Nephron progenitor cell (in vitro differentiated cells): Measurements from ENCODE around the gene C4orf54.

Source experiments
- DNase-seq: peaks from one replicate; pipeline ENCODE4 v3.0.0; 2021
- H3K27ac Mint-ChIP-seq: 2 replicates; pipeline ENCODE4 v1.8.0; 2021; ENCODE audit warnings: mild to moderate bottlenecking, moderate library complexity, mixed read lengths
- H3K27me3 Mint-ChIP-seq: 2 replicates; pipeline ENCODE4 v1.8.0; 2021; ENCODE audit warnings: mild to moderate bottlenecking, low read depth, mixed read lengths; ENCODE audit not compliant: poor library complexity
- H3K36me3 Mint-ChIP-seq: 2 replicates; pipeline ENCODE4 v1.8.0; 2021; ENCODE audit warnings: low read depth, mixed read lengths
- H3K4me1 Mint-ChIP-seq: 2 replicates; pipeline ENCODE4 v1.8.0; 2021; ENCODE audit warnings: mixed read lengths
- H3K4me3 Mint-ChIP-seq: 2 replicates; pipeline ENCODE4 v1.8.0; 2021; ENCODE audit warnings: mild to moderate bottlenecking, moderate library complexity, mixed read lengths
- H3K9me3 Mint-ChIP-seq: 2 replicates; pipeline ENCODE4 v1.8.0; 2021; ENCODE audit warnings: mild to moderate bottlenecking, moderate library complexity, mixed read lengths
- CTCF ChIP-seq: fragments of 200-600 bp; sonication (generic); IDR thresholded peaks from 2 replicates; pipeline ENCODE4 v1.5.0; 2021; ENCODE audit warnings: antibody characterized with exemption

Gene C4orf54

GRCh38 chr4:99657798-99658197, at the start of gene C4orf54:
C4orf54 (minus strand) TSS chr4:99657828; CDS start chr4:99654648, 3,180 bp downstream.
- Mint-ChIP-seq H3K27me3 (peaks cover 4% of the 10 kb centered on the region), H3K4me1 (peaks cover 37% of the 10 kb centered on the region), H3K36me3 (no peaks in the 10 kb centered on the region), H3K9me3 (peaks cover 4% of the 10 kb centered on the region), H3K27ac (no peak within 1 kb of the TSS), H3K4me3 (no peak within 1 kb of the TSS)
- no peak for DNase-seq
- TF ChIP-seq CTCF = no peak

DNA sequence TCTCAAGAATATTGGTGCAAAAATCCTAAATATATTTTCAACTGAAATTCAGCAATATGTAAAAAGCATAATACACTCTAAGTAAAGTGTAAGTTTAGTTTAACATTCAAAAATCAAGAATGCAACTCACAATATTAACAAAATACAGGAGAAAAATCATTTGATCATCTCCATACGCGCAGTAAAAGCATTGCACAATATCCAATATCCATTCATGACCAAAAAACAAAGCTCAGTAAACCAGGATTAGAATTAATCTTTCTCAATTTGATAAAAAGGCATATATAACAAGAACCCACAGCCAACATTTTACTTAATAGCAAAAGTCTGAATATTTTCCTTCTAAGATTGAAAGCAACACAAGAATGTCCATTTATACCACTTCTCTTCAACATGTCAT, 48.3 kb upstream of the C4orf54 start:
- Mint-ChIP-seq H3K36me3 (no peaks in the 10 kb centered on the region), H3K27me3 (peaks cover 3% of the 10 kb centered on the region), H3K9me3 (peaks cover 19% of the 10 kb centered on the region), H3K27ac (no peak overlapping the region), H3K4me3 (no peak overlapping the region), H3K4me1 (no peaks in the 10 kb centered on the region)
- no peak for DNase-seq
- TF ChIP-seq CTCF = no peak

DNA sequence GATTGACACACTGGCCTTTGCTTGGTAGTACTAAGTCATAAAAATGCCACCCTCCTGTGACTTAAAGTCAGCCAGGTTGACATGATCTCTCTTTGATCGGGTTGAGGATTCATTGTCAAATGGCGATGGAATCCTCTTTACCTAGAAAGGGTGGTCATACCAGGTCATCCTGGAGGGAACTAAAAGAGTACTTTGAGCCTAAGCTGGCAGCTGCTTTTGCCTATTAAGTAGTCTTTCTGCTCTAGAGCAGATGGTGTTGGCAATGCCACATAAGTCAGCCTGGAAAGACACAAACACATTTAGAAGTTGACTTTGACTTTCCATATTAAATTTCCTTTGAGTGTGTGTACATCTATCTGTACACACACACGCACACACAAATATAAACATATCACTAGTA, 39.2 kb upstream of the C4orf54 start:
- peaks cover 12% of the 10 kb centered on the region for H3K27me3 Mint-ChIP-seq
- no peak overlapping the region for H3K27ac Mint-ChIP-seq
- TF ChIP-seq CTCF = no peak
- H3K9me3 Mint-ChIP-seq = peaks cover 8% of the 10 kb centered on the region
- no peak overlapping the region for H3K4me3 Mint-ChIP-seq
- no peaks in the 10 kb centered on the region for H3K4me1 Mint-ChIP-seq
- DNase-seq = no peak
- H3K36me3 Mint-ChIP-seq = no peaks in the 10 kb centered on the region

GRCh38 chr4:99693140-99693539, 35.5 kb upstream of the C4orf54 start:
- no peak for DNase-seq
- no peaks in the 10 kb centered on the region for H3K4me1 Mint-ChIP-seq
- H3K4me3 Mint-ChIP-seq = no peak overlapping the region
- H3K36me3 Mint-ChIP-seq = no peaks in the 10 kb centered on the region
- H3K9me3 Mint-ChIP-seq = peaks cover 27% of the 10 kb centered on the region
- H3K27ac Mint-ChIP-seq = no peak overlapping the region
- H3K27me3 Mint-ChIP-seq = peaks cover 3% of the 10 kb centered on the region
- no peak for TF ChIP-seq CTCF

GRCh38 chr4:99690990-99691389, 33.4 kb upstream of the C4orf54 start:
- no peak overlapping the region for H3K27ac Mint-ChIP-seq
- peaks cover 27% of the 10 kb centered on the region for H3K9me3 Mint-ChIP-seq
- no peaks in the 10 kb centered on the region for H3K4me1 Mint-ChIP-seq
- no peak for DNase-seq
- no peak overlapping the region for H3K4me3 Mint-ChIP-seq
- H3K36me3 Mint-ChIP-seq = no peaks in the 10 kb centered on the region
- no peak for TF ChIP-seq CTCF
- H3K27me3 Mint-ChIP-seq = peaks cover 5% of the 10 kb centered on the region

DNA sequence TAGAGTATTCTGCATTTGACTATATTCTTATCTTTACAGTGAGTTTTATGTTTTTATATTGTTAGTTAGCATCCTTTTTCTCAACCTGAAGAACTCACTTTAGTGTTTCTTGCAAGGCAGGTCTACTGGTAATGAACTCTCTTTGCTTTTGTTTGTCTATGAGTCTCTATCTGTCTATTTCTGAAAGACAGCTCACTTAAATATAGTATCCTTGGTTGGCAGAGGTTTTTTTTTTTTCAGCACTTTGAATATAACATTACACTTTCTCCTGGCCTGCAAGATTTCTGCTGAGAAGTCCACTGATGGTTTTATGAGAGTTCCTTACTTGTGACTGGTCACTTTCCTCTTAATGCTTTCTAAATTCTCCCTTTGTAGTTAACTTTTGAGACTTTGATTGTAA, 32.8 kb upstream of the C4orf54 start:
- H3K4me3 Mint-ChIP-seq = no peak overlapping the region
- TF ChIP-seq CTCF = no peak
- no peaks in the 10 kb centered on the region for H3K36me3 Mint-ChIP-seq
- peaks cover 24% of the 10 kb centered on the region for H3K9me3 Mint-ChIP-seq
- H3K27me3 Mint-ChIP-seq = peaks cover 7% of the 10 kb centered on the region
- H3K27ac Mint-ChIP-seq = no peak overlapping the region
- no peaks in the 10 kb centered on the region for H3K4me1 Mint-ChIP-seq
- DNase-seq = no peak
